HL-60 (cell line): ENCODE measurements around the gene ESRRA.
A peak's percentile ranks its signal among the peaks of the same experiment; 100 is the strongest.

Source experiments
- DNase-seq, 2 experiments: peaks; one replicate each; pipeline ENCODE4 v3.0.0-alpha.2; 2010 to 2020; ENCODE audit warnings: low read depth in 1 of 2, low spot score in 1 of 2
- H3K27ac ChIP-seq: fragments of 250-450 bp; sonication (Bioruptor Pico); replicated peaks from 2 replicates; pipeline ENCODE4 v1.5.1; 2020; ENCODE audit warnings: mild to moderate bottlenecking, moderate library complexity
- H3K27me3 ChIP-seq: fragments of 250-450 bp; sonication (Bioruptor Pico); 2 replicates; pipeline ENCODE4 v1.5.1; 2021; ENCODE audit warnings: mild to moderate bottlenecking, moderate library complexity; ENCODE audit not compliant: insufficient read depth, poor library complexity, severe bottlenecking
- H3K4me3 ChIP-seq: replicated peaks from 2 replicates; pipeline ENCODE4 v1.5.1; 2011; ENCODE audit warnings: mild to moderate bottlenecking, control low read depth, low read length; ENCODE audit not compliant: insufficient read depth
- GABPA ChIP-seq: IDR thresholded peaks from 2 replicates; pipeline ENCODE4 v1.6.1; 2012; ENCODE audit warnings: low read depth
- POLR2AphosphoS5 ChIP-seq: IDR thresholded peaks from 2 replicates; pipeline ENCODE4 v1.6.1; 2012; ENCODE audit warnings: low read depth
- SPI1 ChIP-seq: IDR thresholded peaks from 2 replicates; pipeline ENCODE4 v1.6.1; 2012; ENCODE audit warnings: low read depth, mild to moderate bottlenecking, borderline replicate concordance
- TF ChIP-seq, protein P1 (sequence below): IDR thresholded peaks from one replicate; pipeline ENCODE4 v1.5.1; 2011; ENCODE audit warnings: low read length, control low read depth, inconsistent platforms; ENCODE audit not compliant: insufficient read depth
- TF ChIP-seq, protein P2 (sequence below): IDR thresholded peaks from 2 replicates; pipeline ENCODE4 v1.6.1; 2012; ENCODE audit warnings: low read depth; ENCODE audit not compliant: insufficient replicate concordance

Gene ESRRA

DNA sequence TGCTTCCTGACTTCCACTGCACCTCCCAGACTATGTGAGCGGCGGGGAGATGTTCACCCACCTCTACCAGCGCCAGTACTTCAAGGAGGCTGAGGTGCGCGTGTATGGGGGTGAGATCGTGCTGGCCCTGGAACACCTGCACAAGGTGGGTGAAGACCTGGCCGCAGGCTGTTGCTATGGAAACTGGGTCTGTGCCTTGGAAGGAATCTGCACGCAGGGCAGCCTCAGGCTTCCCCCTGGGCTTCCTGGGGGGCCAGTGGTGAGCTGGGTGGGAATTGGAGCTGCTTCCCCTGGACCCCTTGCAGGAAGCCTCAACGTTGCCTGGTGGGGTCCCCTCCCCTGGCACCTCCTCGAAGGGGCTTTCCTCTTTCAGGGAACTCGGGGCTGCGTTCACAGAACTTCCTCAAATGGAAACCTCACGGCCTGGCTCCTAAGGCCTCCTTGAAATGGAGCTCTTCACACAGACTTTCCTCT, 55.2 kb downstream of the ESRRA start:
- TF ChIP-seq, protein P1, sequence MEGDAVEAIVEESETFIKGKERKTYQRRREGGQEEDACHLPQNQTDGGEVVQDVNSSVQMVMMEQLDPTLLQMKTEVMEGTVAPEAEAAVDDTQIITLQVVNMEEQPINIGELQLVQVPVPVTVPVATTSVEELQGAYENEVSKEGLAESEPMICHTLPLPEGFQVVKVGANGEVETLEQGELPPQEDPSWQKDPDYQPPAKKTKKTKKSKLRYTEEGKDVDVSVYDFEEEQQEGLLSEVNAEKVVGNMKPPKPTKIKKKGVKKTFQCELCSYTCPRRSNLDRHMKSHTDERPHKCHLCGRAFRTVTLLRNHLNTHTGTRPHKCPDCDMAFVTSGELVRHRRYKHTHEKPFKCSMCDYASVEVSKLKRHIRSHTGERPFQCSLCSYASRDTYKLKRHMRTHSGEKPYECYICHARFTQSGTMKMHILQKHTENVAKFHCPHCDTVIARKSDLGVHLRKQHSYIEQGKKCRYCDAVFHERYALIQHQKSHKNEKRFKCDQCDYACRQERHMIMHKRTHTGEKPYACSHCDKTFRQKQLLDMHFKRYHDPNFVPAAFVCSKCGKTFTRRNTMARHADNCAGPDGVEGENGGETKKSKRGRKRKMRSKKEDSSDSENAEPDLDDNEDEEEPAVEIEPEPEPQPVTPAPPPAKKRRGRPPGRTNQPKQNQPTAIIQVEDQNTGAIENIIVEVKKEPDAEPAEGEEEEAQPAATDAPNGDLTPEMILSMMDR, result no peak
- TF ChIP-seq POLR2AphosphoS5 (no peak), SPI1 (peak; percentile 61; the same call in 1 of the 2 replicates), GABPA (no peak)
- TF ChIP-seq, protein P2, sequence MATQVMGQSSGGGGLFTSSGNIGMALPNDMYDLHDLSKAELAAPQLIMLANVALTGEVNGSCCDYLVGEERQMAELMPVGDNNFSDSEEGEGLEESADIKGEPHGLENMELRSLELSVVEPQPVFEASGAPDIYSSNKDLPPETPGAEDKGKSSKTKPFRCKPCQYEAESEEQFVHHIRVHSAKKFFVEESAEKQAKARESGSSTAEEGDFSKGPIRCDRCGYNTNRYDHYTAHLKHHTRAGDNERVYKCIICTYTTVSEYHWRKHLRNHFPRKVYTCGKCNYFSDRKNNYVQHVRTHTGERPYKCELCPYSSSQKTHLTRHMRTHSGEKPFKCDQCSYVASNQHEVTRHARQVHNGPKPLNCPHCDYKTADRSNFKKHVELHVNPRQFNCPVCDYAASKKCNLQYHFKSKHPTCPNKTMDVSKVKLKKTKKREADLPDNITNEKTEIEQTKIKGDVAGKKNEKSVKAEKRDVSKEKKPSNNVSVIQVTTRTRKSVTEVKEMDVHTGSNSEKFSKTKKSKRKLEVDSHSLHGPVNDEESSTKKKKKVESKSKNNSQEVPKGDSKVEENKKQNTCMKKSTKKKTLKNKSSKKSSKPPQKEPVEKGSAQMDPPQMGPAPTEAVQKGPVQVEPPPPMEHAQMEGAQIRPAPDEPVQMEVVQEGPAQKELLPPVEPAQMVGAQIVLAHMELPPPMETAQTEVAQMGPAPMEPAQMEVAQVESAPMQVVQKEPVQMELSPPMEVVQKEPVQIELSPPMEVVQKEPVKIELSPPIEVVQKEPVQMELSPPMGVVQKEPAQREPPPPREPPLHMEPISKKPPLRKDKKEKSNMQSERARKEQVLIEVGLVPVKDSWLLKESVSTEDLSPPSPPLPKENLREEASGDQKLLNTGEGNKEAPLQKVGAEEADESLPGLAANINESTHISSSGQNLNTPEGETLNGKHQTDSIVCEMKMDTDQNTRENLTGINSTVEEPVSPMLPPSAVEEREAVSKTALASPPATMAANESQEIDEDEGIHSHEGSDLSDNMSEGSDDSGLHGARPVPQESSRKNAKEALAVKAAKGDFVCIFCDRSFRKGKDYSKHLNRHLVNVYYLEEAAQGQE, result no peak
- no peaks in the 10 kb centered on the region for H3K27me3 ChIP-seq
- peak overlapping the region; percentile 86 for H3K4me3 ChIP-seq
- H3K27ac ChIP-seq, result peak overlapping the region; percentile 75
- peak in 1 of 2 experiments; percentile 67 for DNase-seq

DNA sequence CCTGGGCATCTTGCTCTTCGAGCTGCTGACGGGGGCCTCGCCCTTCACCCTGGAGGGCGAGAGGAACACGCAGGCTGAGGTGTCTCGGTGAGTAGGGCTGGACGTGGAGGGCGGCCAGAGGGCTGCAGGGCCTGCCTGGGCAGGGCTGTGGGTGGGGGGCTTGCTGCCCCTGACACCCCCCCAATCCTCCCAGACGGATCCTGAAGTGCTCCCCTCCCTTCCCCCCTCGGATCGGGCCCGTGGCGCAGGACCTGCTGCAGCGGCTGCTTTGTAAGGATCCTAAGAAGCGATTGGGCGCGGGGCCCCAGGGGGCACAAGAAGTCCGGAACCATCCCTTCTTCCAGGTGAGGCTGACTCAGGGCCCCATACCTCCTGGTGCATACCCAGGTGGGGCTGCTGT, 56.3 kb downstream of the ESRRA start:
- Histone ChIP-seq H3K27me3 (no peaks in the 10 kb centered on the region), H3K4me3 (no peak overlapping the region), H3K27ac (no peak overlapping the region)
- TF ChIP-seq, protein P1, result no peak
- TF ChIP-seq POLR2AphosphoS5 (no peak), SPI1 (no peak), GABPA (no peak)
- TF ChIP-seq, protein P2, result no peak
- DNase-seq, result no peak

DNA sequence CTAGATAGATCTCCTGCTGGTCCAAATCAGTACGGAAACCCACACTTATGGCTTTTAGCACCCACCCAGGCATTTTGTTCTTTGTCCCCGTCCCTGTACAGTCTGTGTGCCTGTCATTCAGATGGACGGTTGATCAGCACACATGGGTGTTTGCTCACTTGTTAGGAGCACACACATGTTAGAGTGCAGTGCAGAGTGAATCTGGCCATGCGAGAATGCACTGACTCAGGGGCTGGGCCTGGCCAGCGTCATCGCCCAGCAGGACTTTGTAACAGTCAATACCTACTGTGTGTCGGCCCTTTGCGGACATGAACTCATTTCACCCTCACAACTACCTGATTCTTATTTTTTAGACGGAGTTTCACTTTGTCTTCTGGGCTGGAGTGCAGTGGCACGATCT, 57.0 kb downstream of the ESRRA start:
- no peaks in the 10 kb centered on the region for H3K27me3 ChIP-seq
- no peak for TF ChIP-seq SPI1
- no peak for TF ChIP-seq POLR2AphosphoS5
- TF ChIP-seq GABPA, result no peak
- TF ChIP-seq, protein P2, result no peak
- TF ChIP-seq, protein P1, result no peak
- H3K27ac ChIP-seq, result no peak overlapping the region
- no peak for DNase-seq
- no peak overlapping the region for H3K4me3 ChIP-seq
